Renal pelvis (tissue), 3 donors: Measurements from ENCODE around the gene SSNA1. TPM values are rescaled to one million over a fixed set of nuclear protein-coding genes. Genes with fewer than 3 reads are reported as not detected.

Experiments
- polyA plus RNA-seq, 3 donors: library from polyadenylated mRNA; unstranded; fragments of 120-200 nt; gene quantifications; one replicate each; pipeline ENCODE4 v1.2.1, GENCODE V29; 2013; ENCODE audit not compliant: insufficient read length in 3 of 3

The SSNA1 gene
- polyA plus RNA-seq, 3 donors = 55.4 to 69.1 (median 65.3) TPM

Other genes starting within 250 kb of the SSNA1 start
- gene FBXW5, start 243.9 kb upstream of the SSNA1 start, polyA plus RNA-seq = 10 to 100 TPM; 48.7 to 65.9 (median 64.8) TPM
- gene C8G, start 243.4 kb upstream of the SSNA1 start, polyA plus RNA-seq = 1 to 10 TPM in 2 of 3 donors, under 1 TPM in 1; 0.83 to 1.3 (median 1.2) TPM
- 10 to 100 TPM; 23.7 to 39.5 (median 37.3) TPM for gene LCN12, start 236.4 kb upstream of the SSNA1 start, polyA plus RNA-seq
- gene PTGDS, start 211.2 kb upstream of the SSNA1 start, polyA plus RNA-seq = 10 to 100 TPM; 52.6 to 87.9 (median 87.8) TPM
- under 1 TPM; 0.18 to 0.38 (median 0.36) TPM for gene LCNL1, start 205.7 kb upstream of the SSNA1 start, polyA plus RNA-seq
- 10 to 100 TPM; 33.4 to 40.8 (median 40.4) TPM for gene PAXX, start 196.3 kb upstream of the SSNA1 start, polyA plus RNA-seq
- gene CLIC3, start 192.1 kb upstream of the SSNA1 start, polyA plus RNA-seq = under 1 TPM; 0.29 to 0.57 (median 0.47) TPM
- 10 to 100 TPM; 56.6 to 68.7 (median 63.6) TPM for gene ABCA2, start 160.4 kb upstream of the SSNA1 start, polyA plus RNA-seq
- under 1 TPM in 1 of 3 donors, not detected in 2; 0.18 TPM for gene FUT7, start 156.6 kb upstream of the SSNA1 start, polyA plus RNA-seq
- 10 to 100 TPM; 28.3 to 38.5 (median 32.0) TPM for gene NPDC1, start 142.5 kb upstream of the SSNA1 start, polyA plus RNA-seq
- 1 to 10 TPM; 5.5 to 7.4 (median 7.3) TPM for gene ENTPD2, start 134.6 kb upstream of the SSNA1 start, polyA plus RNA-seq
- gene SAPCD2, start 118.1 kb upstream of the SSNA1 start, polyA plus RNA-seq = 10 to 100 TPM in 1 of 3 donors, 1 to 10 TPM in 2; 8.0 to 10.4 (median 10.0) TPM
- gene UAP1L1, start 111.2 kb upstream of the SSNA1 start, polyA plus RNA-seq = 1 to 10 TPM; 5.4 to 8.6 (median 6.3) TPM
- 10 to 100 TPM; 56.7 to 71.5 (median 64.7) TPM for gene MAN1B1, start 101.7 kb upstream of the SSNA1 start, polyA plus RNA-seq
- 10 to 100 TPM; 24.0 to 29.6 (median 27.7) TPM for gene DPP7, start 73.9 kb upstream of the SSNA1 start, polyA plus RNA-seq
- gene GRIN1, start 49.5 kb upstream of the SSNA1 start, polyA plus RNA-seq = under 1 TPM in 1 of 3 donors, not detected in 2; 0.36 TPM
- gene LRRC26, start 18.6 kb upstream of the SSNA1 start, polyA plus RNA-seq = under 1 TPM in 1 of 3 donors, not detected in 2; 0.34 TPM
- gene TMEM210, start 16.6 kb upstream of the SSNA1 start, polyA plus RNA-seq = not detected
- gene ANAPC2, start 116 bp upstream of the SSNA1 start, polyA plus RNA-seq = 10 to 100 TPM; 46.2 to 55.9 (median 51.3) TPM
- gene TPRN, start 12.1 kb downstream of the SSNA1 start, polyA plus RNA-seq = 10 to 100 TPM; 14.6 to 23.2 (median 22.0) TPM
- 10 to 100 TPM; 41.9 to 47.5 (median 44.7) TPM for gene TMEM203, start 17.0 kb downstream of the SSNA1 start, polyA plus RNA-seq
- gene NDOR1, start 17.0 kb downstream of the SSNA1 start, polyA plus RNA-seq = 10 to 100 TPM; 13.3 to 18.9 (median 17.2) TPM
- gene RNF208, start 33.6 kb downstream of the SSNA1 start, polyA plus RNA-seq = 10 to 100 TPM; 12.8 to 13.8 (median 13.2) TPM
- gene CYSRT1, start 36.5 kb downstream of the SSNA1 start, polyA plus RNA-seq = 10 to 100 TPM; 10.9 to 17.0 (median 16.3) TPM
- 10 to 100 TPM; 10.1 to 15.2 (median 13.8) TPM for gene RNF224, start 38.8 kb downstream of the SSNA1 start, polyA plus RNA-seq
- 10 to 100 TPM; 10.3 to 12.1 (median 11.4) TPM for gene SLC34A3, start 42.2 kb downstream of the SSNA1 start, polyA plus RNA-seq
- 100 to 1,000 TPM; 383 to 516 (median 420) TPM for gene TUBB4B, start 52.6 kb downstream of the SSNA1 start, polyA plus RNA-seq
- 1 to 10 TPM; 2.8 to 3.9 (median 3.9) TPM for gene STPG3, start 62.6 kb downstream of the SSNA1 start, polyA plus RNA-seq
- gene NELFB, start 66.7 kb downstream of the SSNA1 start, polyA plus RNA-seq = 10 to 100 TPM; 57.3 to 65.4 (median 61.7) TPM
- 1 to 10 TPM; 5.8 to 8.1 (median 7.3) TPM for gene TOR4A, start 89.0 kb downstream of the SSNA1 start, polyA plus RNA-seq
- 1 to 10 TPM; 7.4 to 9.7 (median 8.5) TPM for gene NRARP, start 113.6 kb downstream of the SSNA1 start, polyA plus RNA-seq
- gene EXD3, start 234.5 kb downstream of the SSNA1 start, polyA plus RNA-seq = 10 to 100 TPM; 16.0 to 25.3 (median 25.2) TPM
- 10 to 100 TPM in 2 of 3 donors, 1 to 10 TPM in 1; 6.7 to 12.3 (median 10.7) TPM for gene NOXA1, start 234.7 kb downstream of the SSNA1 start, polyA plus RNA-seq